NCI-H82 treated with DMSO at 0.1 percent for 48 hours (cell line): ENCODE measurements around the gene BCAS3.
"Not testable (repeated sequence)": the region's sequence is repeated elsewhere in the genome, so short reads cannot be mapped to it uniquely, and the experiment has no call there.

Source experiments
- DNase-seq: peaks from one replicate; lab custom pipeline; 2025; ENCODE audit not compliant: unreplicated experiment; lab: John Stamatoyannopoulos, UW

BCAS3 gene

DNA sequence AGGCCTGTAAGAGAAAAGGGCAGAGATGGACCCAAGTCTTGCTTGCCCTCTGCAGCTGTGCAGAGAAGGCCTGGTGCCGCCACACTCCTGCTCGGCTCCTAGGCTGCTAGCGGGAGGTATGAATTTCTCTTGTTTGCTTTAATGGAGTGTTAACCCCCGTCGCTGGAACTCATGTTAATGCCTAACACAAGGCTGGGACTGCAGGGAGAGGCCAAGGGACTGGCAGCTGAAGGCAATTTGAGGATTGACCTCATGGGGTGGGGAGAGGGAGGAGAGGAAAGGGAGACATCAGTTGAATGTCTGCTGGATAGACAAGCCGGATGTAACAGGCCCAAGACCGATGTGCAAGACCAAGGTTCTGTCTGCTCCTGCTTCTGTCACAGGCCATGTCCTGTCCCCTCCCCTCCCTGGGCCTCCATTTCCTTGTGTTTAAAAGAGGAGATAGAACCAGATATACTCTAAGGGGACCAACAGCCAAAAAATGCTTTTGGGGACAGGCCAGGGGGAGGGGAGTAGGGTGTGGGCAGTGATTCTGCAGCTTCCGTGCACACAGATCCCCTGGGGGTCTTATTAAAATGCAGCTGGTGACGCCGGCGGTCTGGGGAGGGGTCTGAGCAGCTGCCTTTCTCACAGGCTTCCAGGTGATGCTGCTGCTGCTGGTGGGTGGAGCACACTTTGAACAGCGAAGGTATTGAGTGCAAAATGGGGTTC lies 675.3 kb downstream of the BCAS3 start:
- DNase-seq: no peak

DNA sequence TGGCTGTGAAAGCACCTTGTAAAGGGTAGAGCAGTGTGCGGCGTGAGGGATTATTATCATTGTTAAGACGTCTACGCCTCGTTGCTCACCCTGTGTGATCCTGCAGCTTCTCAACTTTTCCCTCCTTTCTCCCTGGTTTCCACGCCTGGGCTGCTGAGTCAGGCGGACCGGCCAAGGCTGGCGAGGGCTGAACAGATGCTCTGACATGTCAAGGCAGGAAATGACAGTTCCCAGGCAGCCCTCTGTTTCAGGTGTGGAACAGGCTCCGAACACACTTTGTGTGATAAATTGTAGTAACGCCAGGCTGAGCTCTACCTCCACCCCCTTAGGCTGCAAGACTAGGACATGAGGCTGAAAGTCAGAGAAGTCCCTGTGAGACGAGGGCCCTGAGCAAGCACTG lies 676.0 kb downstream of the BCAS3 start:
- DNase-seq: no peak

DNA sequence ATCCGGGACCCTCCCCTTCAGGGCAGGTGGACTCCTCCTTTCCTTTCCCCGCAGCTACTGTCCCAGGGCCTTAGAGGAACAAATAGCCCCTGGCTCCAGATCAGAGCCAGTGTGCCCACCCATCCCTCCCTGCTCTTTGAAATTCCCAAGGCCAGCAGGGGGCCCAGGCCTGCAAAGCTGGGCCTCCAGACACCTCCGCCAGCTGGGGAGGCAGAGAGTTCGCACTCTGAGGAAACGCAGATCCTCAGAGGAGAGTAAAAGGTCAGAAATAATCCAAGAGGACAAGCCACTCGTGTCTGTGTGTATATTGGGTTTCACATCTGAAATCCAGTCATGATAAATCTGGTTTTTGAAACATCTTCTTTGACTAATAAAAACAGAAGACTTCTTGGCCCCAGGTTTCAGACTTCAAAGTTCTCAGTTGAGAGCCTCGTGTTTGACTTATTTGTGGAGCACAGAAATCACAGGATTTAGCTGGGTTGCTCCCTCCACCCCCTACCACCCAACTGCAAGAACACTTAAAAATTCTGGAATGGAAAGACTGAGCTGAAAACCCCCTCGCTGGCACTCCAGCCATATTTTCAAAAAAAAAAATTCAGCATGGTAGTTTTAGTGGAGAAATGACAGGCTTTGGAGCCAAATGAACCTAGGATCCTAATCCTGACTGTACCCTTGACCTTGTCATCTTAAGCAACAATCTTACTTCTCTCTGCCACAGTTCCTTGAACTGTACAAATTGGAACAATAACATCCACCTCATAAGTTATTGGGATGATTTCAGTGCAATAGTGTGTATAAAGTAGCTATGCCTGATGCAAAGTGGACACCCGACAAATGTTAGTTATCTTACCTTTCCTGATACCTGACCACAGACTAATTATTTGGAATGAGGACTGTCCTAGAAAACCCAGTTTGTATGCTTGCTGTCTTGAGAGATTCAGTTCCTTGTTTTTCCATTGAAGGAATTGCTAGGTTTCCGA lies 677.5 kb downstream of the BCAS3 start:
- no peak for DNase-seq

DNA sequence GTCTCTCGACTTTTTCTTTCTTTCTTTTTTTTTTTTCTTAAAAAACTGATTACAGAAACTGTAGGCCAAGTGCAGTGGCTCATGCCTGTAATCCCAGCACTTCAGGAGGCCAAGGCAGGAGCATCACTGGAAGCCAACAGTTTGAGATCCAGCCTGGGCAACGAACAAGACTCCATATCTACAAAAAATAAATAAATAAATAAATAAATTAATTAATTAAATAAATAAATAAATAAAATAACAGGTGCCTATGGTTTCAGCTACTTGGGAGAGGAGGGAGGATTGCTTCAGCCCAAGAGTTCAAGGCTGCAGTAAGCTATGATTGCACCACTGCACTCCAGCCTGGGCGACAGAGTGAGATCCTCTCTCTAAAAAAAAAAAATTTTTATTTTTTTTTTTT lies 679.4 kb downstream of the BCAS3 start:
- not testable (repeated sequence) for DNase-seq

DNA sequence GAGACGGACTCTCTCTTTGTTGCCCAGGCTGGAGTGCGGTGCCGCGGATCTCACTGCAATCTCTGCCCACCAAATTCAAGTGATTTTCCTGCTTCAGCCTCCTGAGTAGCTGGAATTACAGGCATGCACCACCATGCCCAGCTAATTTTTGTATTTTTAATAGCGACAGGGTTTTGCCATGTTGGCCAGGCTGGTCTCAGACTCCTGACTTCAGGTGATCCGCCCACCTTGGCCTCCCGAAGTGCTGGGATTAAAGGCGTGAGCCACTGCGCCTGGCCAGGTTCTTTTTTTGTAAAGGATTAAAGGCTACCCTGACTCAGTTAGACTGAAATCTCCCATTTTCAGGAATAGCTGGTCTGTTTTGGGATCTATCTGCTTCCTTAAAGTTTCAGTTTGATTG lies 681.9 kb downstream of the BCAS3 start:
- DNase-seq: not testable (repeated sequence)

DNA sequence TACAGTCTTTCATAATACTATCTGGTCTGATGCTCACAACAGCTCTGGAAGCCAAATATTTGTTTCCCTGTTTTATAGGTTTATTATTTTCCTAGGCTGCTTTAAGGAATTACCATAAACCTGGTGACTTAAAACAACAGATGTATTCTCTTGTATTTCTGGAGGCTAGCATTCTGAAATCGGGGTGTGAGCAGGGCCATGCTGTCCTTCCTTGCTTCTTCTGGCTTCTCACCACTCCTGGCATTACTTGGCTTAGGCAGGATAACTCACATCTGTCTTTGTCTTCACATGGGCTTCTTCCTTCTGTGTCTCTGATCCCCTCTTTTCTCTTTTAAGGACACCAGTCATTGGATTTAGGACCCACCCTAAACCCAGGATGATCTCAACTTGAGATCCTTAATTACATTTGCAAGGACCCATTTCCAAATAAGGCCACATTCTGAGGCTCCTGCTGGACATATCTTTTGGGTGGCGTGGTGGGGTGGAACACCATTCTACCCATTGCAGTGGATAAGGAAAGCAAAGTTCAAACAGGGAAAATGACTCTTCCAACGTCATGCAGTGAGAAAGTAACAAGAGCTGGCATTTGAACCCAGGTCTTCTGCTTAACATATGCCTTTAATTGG lies 682.8 kb downstream of the BCAS3 start:
- no peak for DNase-seq

DNA sequence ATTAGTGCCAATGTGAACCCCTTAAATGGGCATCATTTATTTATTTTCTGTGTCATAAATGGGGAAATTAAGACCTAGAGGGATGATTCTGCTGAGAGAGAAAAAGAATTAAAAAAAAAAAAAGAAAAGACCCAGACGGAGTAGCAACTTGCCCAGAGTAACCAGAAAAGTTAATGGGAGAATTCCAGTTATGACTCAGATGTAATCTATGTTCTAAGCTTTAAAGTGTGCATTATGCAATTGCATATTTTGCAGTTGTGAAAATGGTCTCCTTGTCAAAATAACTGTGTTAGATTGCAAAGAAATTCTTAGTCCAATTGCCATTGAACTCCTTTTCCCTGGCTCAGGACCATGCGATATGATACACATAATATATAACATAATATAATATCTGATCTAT lies 683.4 kb downstream of the BCAS3 start:
- no peak for DNase-seq

DNA sequence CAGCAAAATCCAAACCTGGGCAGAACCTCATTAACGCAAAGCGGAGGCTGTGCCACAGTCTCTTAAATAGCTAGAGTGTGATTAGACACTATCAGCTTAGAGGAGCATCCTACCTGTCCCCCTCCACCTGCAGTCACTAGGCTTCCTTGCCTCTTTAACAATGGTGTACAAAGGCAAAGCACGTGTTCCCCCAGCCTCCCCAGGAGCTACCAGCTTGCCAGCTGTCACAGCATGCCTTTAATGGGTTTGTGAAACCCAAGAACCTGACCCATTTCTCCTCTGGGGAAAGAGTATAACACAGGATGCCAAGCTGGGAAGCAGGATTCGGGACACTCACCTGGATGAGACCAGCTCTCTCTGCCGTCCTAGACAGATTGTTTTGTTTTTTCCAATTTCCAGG lies 684.7 kb downstream of the BCAS3 start:
- DNase-seq: no peak

DNA sequence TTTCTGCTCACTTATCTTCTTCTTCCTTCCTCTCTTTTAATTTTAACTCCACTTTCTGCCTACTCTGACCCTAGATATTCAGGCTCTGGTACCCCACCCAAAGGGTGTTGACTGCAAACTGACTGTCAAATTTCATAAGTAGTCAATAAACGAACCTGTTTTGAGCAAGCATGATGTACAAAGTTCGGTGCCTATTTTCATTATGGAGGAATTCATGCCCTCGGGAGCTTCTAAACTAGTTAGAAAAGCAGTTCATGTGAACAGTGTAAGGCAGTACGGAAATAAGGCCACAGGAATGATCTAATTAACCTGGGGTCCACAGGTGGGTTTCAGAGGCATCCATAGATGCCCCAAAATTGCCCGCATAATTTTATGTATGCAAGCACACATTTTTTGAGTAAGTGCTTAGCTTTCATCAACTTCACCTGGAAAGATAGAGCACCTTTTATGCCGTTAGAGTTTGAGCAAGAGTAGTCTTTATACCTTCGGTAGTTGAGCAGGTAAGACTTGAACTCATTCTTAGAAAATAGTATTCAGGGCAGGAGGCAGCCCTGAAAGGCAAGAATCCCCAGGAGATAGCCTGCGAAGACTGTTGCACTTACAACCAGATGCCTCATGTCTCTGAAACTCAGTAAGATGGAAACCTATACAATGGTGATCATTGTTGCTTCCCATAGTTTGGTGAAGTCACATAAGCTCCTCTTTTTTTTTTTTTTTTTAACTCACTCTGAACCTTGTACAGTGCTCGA lies 685.4 kb downstream of the BCAS3 start:
- no peak for DNase-seq

DNA sequence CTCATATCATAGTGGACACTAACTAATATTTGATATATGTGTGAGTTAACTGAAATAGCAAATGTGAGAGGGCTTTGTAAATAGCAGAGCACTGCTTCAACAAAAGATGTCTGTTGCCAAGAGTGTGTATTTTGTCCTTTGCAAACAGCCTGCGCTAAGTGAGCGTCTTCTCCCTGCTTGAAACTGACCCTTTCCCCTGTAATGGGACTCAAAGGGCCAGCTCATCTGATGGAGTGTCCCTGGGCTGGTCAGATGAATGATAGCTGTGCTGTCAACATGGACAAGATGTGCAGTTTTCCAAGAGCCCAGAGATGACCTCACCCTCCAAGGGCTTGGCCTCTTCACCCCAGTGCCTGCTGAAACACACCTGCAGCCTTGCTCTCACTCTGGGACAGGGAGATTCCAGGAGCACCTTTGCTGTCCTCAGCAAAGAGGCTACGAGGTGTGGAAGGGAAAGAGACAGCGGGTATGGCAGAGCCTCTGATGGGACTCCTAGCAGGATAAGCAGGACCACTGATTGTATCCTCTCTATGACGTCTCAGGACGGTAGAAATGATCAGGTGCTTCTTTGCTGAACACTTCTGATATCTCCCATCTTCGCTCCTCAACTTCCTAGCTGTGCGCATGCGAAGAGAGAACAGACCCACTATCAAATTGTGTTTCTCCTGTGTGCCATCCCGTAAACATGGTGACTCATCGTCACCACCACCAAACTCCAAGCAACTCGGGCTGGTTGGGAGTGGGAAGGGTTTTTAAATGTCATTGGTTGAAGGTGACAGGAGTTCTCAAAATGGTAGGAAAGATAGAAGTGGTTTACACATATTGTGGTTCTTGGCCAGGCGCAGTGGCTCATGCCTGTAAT lies 686.2 kb downstream of the BCAS3 start:
- no peak for DNase-seq

DNA sequence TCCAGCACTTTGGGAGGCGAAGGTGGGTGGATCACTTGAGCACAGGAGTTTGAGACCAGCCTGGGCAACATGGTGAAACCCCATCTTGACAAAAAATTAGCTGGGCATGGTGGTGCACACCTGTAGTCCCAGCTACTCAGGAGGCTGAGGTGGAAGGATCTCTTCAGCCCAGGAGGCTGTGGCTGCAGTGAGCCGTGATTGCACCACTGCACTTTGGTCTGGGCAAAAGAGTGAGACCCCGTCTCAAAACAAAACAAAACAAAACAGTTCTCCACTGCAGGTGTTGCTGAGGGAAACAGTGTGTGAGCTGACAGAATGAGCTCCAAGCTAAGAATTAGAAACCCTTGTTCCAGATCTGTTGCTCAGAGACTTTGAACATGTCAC lies 686.8 kb downstream of the BCAS3 start:
- no peak for DNase-seq

DNA sequence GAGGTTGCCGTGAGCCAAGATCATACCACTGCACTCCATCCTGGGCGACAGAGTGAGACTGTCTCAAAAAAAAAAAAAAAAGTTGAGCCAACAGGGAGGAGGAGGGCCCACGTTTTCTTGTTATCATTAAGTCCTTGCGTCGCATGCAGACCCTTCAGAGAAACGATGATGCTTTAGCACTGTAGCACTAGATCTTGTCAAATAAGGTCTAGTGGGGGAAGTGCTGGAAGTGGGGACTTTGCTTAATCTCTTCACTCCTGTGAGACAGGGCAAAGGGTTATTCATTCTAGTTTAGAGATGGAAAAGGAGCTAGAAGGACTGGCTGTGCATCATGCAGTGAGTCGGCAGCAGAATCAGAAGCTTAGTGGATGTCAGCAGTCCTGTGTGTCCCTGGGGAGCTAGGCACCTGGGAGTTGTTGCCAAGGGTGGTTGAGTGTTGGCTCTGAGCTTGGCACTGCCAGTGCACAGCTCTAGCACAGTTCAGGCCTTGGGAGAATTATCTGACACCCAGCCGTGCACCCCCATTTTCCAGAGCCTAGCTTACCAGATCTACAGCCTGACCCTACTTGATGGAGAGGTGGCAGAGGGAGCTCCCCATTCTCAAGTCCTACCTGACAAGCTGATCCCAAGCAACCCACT lies 688.5 kb downstream of the BCAS3 start:
- DNase-seq: no peak

DNA sequence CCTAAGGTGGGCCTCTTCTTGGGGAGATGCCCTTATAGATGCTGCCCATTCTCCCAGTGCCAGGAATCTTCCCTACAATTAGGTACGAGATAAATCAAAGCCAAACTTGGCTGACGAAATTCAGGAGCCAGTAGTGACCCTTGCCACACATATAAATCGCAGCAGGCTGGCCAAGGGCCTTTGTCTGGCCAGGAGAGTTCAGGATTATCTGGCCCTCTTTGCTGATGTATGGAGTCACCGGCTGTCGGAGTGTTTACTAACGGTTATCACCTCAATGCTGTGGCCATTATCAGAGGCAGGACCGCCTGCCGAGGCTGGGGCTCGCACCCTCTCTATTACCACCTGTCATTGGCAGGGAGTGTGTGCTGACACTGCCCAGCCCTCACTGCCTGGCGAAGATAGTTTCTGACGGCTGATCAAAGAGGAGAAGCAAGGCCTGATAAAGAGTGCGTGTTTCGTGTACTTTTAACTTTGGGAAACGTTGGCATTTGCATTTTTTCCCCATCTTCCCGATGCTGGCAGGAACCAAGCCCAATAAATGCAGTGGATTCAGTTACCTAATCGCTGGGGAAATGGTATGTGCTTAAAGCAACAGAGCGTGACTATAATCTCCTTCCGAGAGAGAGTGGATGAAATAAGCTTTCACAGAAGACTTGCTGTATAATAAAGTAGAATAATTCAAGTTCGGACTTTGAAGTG lies 689.2 kb downstream of the BCAS3 start:
- peak; percentile 47 for DNase-seq

DNA sequence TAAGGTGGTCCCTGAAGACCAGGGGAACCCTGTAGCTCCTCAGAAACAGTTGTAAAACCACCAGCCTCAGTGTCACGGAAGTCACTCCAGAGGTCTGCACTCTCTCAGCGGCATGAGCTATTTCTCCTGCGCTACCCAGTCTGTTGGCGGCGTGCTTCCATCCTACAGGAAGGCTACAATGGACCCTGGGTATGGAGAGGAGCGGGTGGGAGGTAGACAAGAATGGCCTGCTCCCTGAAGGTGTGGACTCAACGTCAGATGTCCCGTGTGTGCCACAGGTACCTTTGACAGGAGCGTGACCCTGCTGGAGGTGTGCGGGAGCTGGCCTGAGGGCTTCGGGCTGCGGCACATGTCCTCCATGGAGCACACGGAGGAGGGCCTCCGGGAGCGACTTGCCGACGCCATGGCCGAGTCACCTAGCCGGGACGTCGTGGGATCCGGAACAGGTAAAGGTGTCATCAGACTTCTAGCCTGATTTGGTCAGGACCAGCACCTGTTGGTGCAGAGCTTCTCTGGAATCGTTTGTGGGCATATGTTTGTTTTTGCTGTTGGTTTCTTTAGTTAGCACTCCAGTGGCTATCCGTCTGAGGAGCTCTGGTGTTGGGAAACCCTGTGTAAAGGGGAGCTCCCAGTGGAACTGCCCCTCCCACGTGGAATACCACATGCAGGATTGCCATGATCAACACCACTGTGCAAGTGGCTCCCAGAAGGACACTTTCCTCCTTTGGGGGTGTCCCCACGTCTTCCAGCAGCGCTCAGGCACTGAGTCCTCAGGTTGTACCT lies 690.6 kb downstream of the BCAS3 start:
- DNase-seq: no peak

DNA sequence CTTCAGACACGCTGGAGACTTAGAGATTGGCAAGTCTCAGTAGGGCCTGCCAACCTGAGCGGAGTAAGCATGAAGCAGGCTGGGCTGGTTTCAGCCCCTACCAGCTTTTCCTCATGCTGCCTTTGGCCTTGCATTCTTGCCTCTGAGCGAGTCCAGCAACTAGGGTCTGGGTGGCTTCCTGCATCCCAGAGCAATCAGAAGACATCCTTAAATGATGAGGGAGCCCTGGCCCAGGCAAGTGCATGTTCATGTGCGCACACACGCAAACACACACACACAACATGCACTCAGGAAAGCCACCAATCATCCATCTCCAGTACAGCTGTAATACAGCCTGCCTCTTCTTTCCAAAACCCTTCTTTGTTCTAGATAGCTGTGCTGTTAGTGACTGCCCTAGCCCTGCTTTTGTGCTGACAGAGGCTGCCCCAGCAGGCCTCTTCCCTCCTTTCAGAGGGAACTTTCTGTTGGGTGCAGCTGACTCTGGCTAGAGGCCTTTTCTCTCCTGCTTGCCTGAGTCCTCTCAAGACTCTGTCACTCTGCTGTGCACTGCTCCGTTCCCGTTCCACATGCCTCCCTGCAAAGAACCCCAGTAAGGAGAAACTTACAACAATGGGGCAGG lies 691.3 kb downstream of the BCAS3 start:
- no peak for DNase-seq

DNA sequence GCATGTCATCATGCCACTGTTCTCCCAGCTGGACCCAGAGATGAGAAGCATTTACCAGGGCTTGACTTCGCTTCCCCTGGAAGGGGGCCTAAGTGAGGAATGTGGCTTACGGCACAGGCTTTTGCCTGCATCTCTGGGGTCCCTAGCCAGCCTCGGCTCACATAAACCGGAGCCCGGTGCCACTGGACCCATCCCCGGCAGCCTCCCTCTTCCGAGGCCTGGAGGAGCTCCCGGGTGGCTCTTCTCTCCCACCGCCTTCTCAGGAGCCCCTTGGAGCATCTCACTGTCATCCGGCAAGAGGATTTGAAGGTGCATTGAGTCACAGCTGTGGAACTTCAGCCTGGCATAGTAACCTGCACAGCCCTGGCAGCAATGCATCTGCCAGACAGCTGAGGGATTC lies 692.1 kb downstream of the BCAS3 start:
- no peak for DNase-seq

DNA sequence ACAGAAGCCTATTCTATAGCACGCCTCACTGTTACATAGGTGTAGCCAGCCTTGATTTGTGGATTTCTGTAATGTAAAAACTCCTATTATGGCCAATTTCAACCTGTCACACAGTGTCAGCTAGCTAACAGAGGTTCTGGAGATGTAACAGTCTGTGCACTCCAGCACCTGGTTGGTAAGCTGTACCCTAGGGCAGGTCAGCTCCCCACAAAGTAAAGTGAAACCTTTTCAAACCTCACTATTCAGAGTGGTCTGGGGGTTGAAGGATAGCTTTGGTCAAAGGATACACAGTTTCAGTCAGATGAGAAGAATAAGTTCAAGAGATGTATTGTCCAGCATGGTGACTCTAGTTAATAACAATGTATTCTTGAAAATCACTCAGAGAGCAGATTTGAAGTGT lies 693.5 kb downstream of the BCAS3 start:
- no peak for DNase-seq

DNA sequence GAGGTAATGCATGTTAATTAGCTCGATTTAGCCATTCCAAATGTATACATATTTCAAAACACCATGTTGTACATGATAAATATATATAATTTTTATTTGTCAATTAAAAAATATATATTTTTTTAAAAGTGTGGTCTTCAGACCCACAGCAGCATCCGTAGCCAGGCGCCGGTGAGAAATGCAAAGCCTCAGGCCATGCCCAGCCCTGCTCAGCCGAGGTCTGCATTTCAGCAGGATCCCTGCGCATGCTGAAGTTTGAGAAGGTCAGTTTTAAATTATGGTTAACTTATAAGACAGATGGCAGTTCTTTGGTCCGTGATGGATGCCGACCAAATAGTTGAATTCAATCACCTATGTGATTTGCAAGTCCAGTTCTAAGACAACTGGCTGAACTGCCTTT lies 694.0 kb downstream of the BCAS3 start:
- DNase-seq: no peak
